ENCODE results near the gene EYS. TPM values are rescaled to one million over a fixed set of nuclear protein-coding genes. Genes with fewer than 3 reads are reported as not detected.

EYS gene
- total RNA-seq, 1 donor from 2014 or later: not detected

- intact Hi-C loops (cut with micrococcal nuclease): no loop called here
Observed at GRCh38 chr6:64983089-64983488, 723.9 kb downstream of the EYS start.

GRCh38 chr6:64973142-64973541 is 733.9 kb downstream of the EYS start:
- intact Hi-C loops (cut with micrococcal nuclease): no loop called here

- intact Hi-C loops (cut with micrococcal nuclease): no loop called here
Observed at GRCh38 chr6:64969139-64969538, 737.9 kb downstream of the EYS start.

- intact Hi-C loops (cut with micrococcal nuclease): no loop called here
Observed at GRCh38 chr6:64955435-64955848, 751.6 kb downstream of the EYS start.

GRCh38 chr6:64949257-64949656 is 757.8 kb downstream of the EYS start:
- intact Hi-C loops (cut with micrococcal nuclease): no loop called here

GRCh38 chr6:64948261-64948660 is 758.8 kb downstream of the EYS start:
- intact Hi-C loops (cut with micrococcal nuclease): no loop called here

- intact Hi-C loops (cut with micrococcal nuclease): no loop called here
Observed at GRCh38 chr6:64945450-64945849, 761.6 kb downstream of the EYS start.

- intact Hi-C loops (cut with micrococcal nuclease): no loop called here
Observed at GRCh38 chr6:64932486-64932885, 774.5 kb downstream of the EYS start.

- intact Hi-C loops (cut with micrococcal nuclease): no loop called here
Observed at GRCh38 chr6:64930681-64931080, 776.3 kb downstream of the EYS start.

GRCh38 chr6:64926051-64926450 is 781.0 kb downstream of the EYS start:
- intact Hi-C loops (cut with micrococcal nuclease): no loop called here

- intact Hi-C loops (cut with micrococcal nuclease): no loop called here
Observed at GRCh38 chr6:64920257-64920656, 786.8 kb downstream of the EYS start.

GRCh38 chr6:64914124-64914523 is 792.9 kb downstream of the EYS start:
- intact Hi-C loops (cut with micrococcal nuclease): no loop called here

- intact Hi-C loops (cut with micrococcal nuclease): no loop called here
Observed at GRCh38 chr6:64912966-64913365, 794.1 kb downstream of the EYS start.

- intact Hi-C loops (cut with micrococcal nuclease): no loop called here
Observed at GRCh38 chr6:64908104-64908503, 798.9 kb downstream of the EYS start.

GRCh38 chr6:64904616-64905015 is 802.4 kb downstream of the EYS start:
- intact Hi-C loops (cut with micrococcal nuclease): no loop called here

GRCh38 chr6:64902596-64902995 is 804.4 kb downstream of the EYS start:
- intact Hi-C loops (cut with micrococcal nuclease): no loop called here

- intact Hi-C loops (cut with micrococcal nuclease): no loop called here
Observed at GRCh38 chr6:64896939-64897338, 810.1 kb downstream of the EYS start.

- intact Hi-C loops (cut with micrococcal nuclease): no loop called here
Observed at GRCh38 chr6:64895945-64896344, 811.1 kb downstream of the EYS start.

GRCh38 chr6:64890609-64891008 is 816.4 kb downstream of the EYS start:
- intact Hi-C loops (cut with micrococcal nuclease): no loop called here

GRCh38 chr6:64889144-64889543 is 817.9 kb downstream of the EYS start:
- intact Hi-C loops (cut with micrococcal nuclease): no loop called here

GRCh38 chr6:64874776-64875175 is 832.2 kb downstream of the EYS start:
- intact Hi-C loops (cut with micrococcal nuclease): no loop called here

- intact Hi-C loops (cut with micrococcal nuclease): no loop called here
Observed at GRCh38 chr6:64872633-64873032, 834.4 kb downstream of the EYS start.

- intact Hi-C loops (cut with micrococcal nuclease): no loop called here
Observed at GRCh38 chr6:64861039-64861651, 845.9 kb downstream of the EYS start.

- intact Hi-C loops (cut with micrococcal nuclease): no loop called here
Observed at GRCh38 chr6:64860203-64860602, 846.8 kb downstream of the EYS start.
